ENCODE results near the gene THSD1.

DNA sequence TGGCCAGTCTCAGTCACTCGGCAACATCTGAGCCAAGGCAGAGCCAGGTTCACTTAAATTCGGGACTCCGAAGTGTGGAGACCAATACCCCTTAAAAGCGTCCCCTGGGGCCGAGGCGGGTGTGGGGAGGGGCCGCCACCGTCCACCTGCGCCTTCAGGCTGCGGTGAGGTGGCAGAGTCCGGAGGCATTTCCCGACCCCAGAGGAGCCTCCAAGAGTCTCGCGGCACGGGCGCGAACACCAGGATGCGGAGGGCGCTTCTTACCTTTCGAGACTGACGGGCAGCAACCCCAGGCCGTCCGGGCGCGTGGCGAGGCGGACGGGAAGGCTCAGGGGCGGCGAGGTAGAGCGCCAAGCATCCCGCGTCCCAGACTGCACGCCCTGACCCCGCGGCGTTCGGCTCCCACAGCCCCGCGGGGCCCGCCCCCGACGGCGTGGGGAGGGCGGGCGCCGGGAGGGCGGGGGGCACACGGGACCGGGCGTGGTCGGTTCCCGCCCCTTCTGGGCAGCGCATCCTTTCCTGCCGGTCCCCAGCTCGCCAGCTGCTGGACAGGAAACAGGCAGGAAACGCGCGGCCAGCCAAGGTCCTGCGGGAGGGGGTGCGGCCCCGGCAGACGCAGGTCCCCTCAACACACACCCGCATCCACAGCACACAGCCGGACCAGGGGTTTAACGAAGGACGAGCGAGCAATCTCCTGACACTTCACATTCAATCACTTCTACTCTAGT, at the start of gene THSD1:
- TF ChIP-seq POLR2A (IDR thresholded peaks at IDR 0.05; ENCODE audit: low read depth, low read length) (no peak), POLR2AphosphoS5 (IDR thresholded peaks at IDR 0.05; ENCODE audit: low read depth, low read length) (no peak), TAF1 (IDR thresholded peaks at IDR 0.05; ENCODE audit: borderline replicate concordance, low read depth, low read length) (no peak)
